Parathyroid adenoma (tissue), 2 donors: ENCODE data around the gene AGBL4.

Experiments used
- H2AFZ ChIP-seq: fragments of 300-600 bp; sonication (generic); one replicate; pipeline ENCODE4 v1.7.0; 2017; ENCODE audit warnings: antibody characterized with exemption, mild to moderate bottlenecking
- H3K27ac ChIP-seq: fragments of 300-600 bp; sonication (generic); one replicate; pipeline ENCODE4 v1.7.0; 2017
- H3K27me3 ChIP-seq: fragments of 300-600 bp; sonication (generic); one replicate; pipeline ENCODE4 v1.7.0; 2017; ENCODE audit warnings: low read length; ENCODE audit not compliant: control insufficient read depth, insufficient read depth
- H3K36me3 ChIP-seq: fragments of 300-600 bp; sonication (generic); one replicate; pipeline ENCODE4 v1.7.0; 2017; ENCODE audit warnings: low read length; ENCODE audit not compliant: control insufficient read depth, insufficient read depth
- H3K4me1 ChIP-seq: fragments of 300-600 bp; sonication (generic); one replicate; pipeline ENCODE4 v1.7.0; 2017; ENCODE audit warnings: control low read depth
- H3K4me2 ChIP-seq: fragments of 300-600 bp; sonication (generic); one replicate; pipeline ENCODE4 v1.7.0; 2017; ENCODE audit warnings: low read length
- H3K4me3 ChIP-seq: fragments of 300-600 bp; sonication (generic); one replicate; pipeline ENCODE4 v1.7.0; 2017; ENCODE audit warnings: low read depth, low read length
- H3K79me2 ChIP-seq: fragments of 300-600 bp; sonication (generic); one replicate; pipeline ENCODE4 v1.7.0; 2017; ENCODE audit warnings: control low read depth
- H3K9ac ChIP-seq: fragments of 300-600 bp; sonication (generic); one replicate; pipeline ENCODE4 v1.7.0; 2017; ENCODE audit warnings: mild to moderate bottlenecking
- H3K9me3 ChIP-seq: fragments of 300-600 bp; sonication (generic); one replicate; pipeline ENCODE4 v1.7.0; 2017; ENCODE audit warnings: low read length; ENCODE audit not compliant: control insufficient read depth
- CTCF ChIP-seq: fragments of 300-600 bp; sonication (generic); IDR thresholded peaks from one replicate; pipeline ENCODE4 v1.7.0; 2017; ENCODE audit warnings: antibody characterized with exemption, mild to moderate bottlenecking
- donor health status: primary hyperparathyroidism.

Gene AGBL4

GRCh38 chr1:48906164-48906563 lies 1117.6 kb downstream of the AGBL4 start:
- no peak overlapping the region for H3K9ac ChIP-seq
- H3K27me3 ChIP-seq: no peaks in the 10 kb centered on the region
- no peak overlapping the region for H2AFZ ChIP-seq
- H3K4me2 ChIP-seq: no peak overlapping the region
- no peaks in the 10 kb centered on the region for H3K36me3 ChIP-seq
- no peaks in the 10 kb centered on the region for H3K79me2 ChIP-seq
- H3K4me3 ChIP-seq: no peak overlapping the region
- H3K9me3 ChIP-seq: no peaks in the 10 kb centered on the region
- TF ChIP-seq CTCF: no peak
- no peak overlapping the region for H3K27ac ChIP-seq
- no peaks in the 10 kb centered on the region for H3K4me1 ChIP-seq

- no peaks in the 10 kb centered on the region for H3K9me3 ChIP-seq
- H3K4me3 ChIP-seq: no peak overlapping the region
- no peak for TF ChIP-seq CTCF
- H3K27me3 ChIP-seq: no peaks in the 10 kb centered on the region
- no peaks in the 10 kb centered on the region for H3K36me3 ChIP-seq
- no peaks in the 10 kb centered on the region for H3K79me2 ChIP-seq
- no peak overlapping the region for H2AFZ ChIP-seq
- no peak overlapping the region for H3K27ac ChIP-seq
- no peaks in the 10 kb centered on the region for H3K4me1 ChIP-seq
- H3K4me2 ChIP-seq: no peak overlapping the region
- H3K9ac ChIP-seq: no peak overlapping the region
Measured at GRCh38 chr1:48903291-48903690, 1120.5 kb downstream of the AGBL4 start.

- Histone ChIP-seq H3K4me1 (no peaks in the 10 kb centered on the region), H3K9me3 (no peaks in the 10 kb centered on the region), H3K79me2 (no peaks in the 10 kb centered on the region), H3K27me3 (no peaks in the 10 kb centered on the region), H3K27ac (no peak overlapping the region), H3K36me3 (no peaks in the 10 kb centered on the region), H3K9ac (no peak overlapping the region), H3K4me3 (no peak overlapping the region), H2AFZ (no peak overlapping the region), H3K4me2 (no peak overlapping the region)
- no peak for TF ChIP-seq CTCF
Measured at GRCh38 chr1:48898894-48899293, 1124.9 kb downstream of the AGBL4 start.

- no peak overlapping the region for H3K9ac ChIP-seq
- TF ChIP-seq CTCF: no peak
Measured at GRCh38 chr1:48889615-48890014, 1134.1 kb downstream of the AGBL4 start.

GRCh38 chr1:48889082-48889481 lies 1134.7 kb downstream of the AGBL4 start:
- Histone ChIP-seq H3K4me3 (no peak overlapping the region), H3K36me3 (no peaks in the 10 kb centered on the region), H2AFZ (no peak overlapping the region), H3K4me1 (no peaks in the 10 kb centered on the region), H3K79me2 (no peaks in the 10 kb centered on the region), H3K9ac (no peak overlapping the region), H3K4me2 (no peak overlapping the region), H3K27ac (no peak overlapping the region), H3K27me3 (no peaks in the 10 kb centered on the region), H3K9me3 (no peaks in the 10 kb centered on the region)
- TF ChIP-seq CTCF: no peak

More at GRCh38 chr1:48889615-48890014, 1134.1 kb downstream of the AGBL4 start:
- H3K27ac ChIP-seq: no peak overlapping the region
- H3K27me3 ChIP-seq: no peaks in the 10 kb centered on the region
- no peaks in the 10 kb centered on the region for H3K79me2 ChIP-seq
- H3K9me3 ChIP-seq: no peaks in the 10 kb centered on the region
- H3K4me3 ChIP-seq: no peak overlapping the region
- H3K36me3 ChIP-seq: no peaks in the 10 kb centered on the region
- no peak overlapping the region for H2AFZ ChIP-seq
- no peaks in the 10 kb centered on the region for H3K4me1 ChIP-seq
- H3K4me2 ChIP-seq: no peak overlapping the region
